OCI-M2 (cell line): ENCODE measurements around the gene CRISP3.
"Not testable (repeated sequence)": the region's sequence is repeated elsewhere in the genome, so short reads cannot be mapped to it uniquely, and the experiment has no call there.

Experiments used
- DNase-seq: peaks from one replicate; lab custom pipeline; 2025; ENCODE audit not compliant: unreplicated experiment; lab: John Stamatoyannopoulos, UW

CRISP3 gene

GRCh38 chr6:49744259-49744658 is at the start of gene CRISP3:
Gene CRISP3 (minus strand): TSS chr6:49744388. CDS start chr6:49744367, 21 bp downstream.
- no peak for DNase-seq

GRCh38 chr6:49790341-49790740 is 46.2 kb upstream of the CRISP3 start:
- DNase-seq, result no peak

- DNase-seq, result no peak
Measured at GRCh38 chr6:49787176-49787575, 43.0 kb upstream of the CRISP3 start, which contains the start of gene PGK2. Gene PGK2 (minus strand): TSS chr6:49787285. CDS start chr6:49787187, 98 bp downstream.

GRCh38 chr6:49784272-49784671 is 40.1 kb upstream of the CRISP3 start:
- DNase-seq, result no peak

- no peak for DNase-seq
Measured at GRCh38 chr6:49782725-49783124, 38.5 kb upstream of the CRISP3 start.

- peak; percentile 96 for DNase-seq
Measured at GRCh38 chr6:49782293-49782692, 38.1 kb upstream of the CRISP3 start.

GRCh38 chr6:49776444-49776843 is 32.3 kb upstream of the CRISP3 start:
- no peak for DNase-seq

- DNase-seq, result no peak
Measured at GRCh38 chr6:49775043-49775442, 30.9 kb upstream of the CRISP3 start.

- DNase-seq, result no peak
Measured at GRCh38 chr6:49772285-49772684, 28.1 kb upstream of the CRISP3 start.

- DNase-seq, result no peak
Measured at GRCh38 chr6:49766762-49767161, 22.6 kb upstream of the CRISP3 start.

GRCh38 chr6:49764571-49765236 is 20.5 kb upstream of the CRISP3 start:
- no peak for DNase-seq

GRCh38 chr6:49743429-49743828 is 759 bp downstream of the CRISP3 start:
- no peak for DNase-seq

- DNase-seq, result no peak
Measured at GRCh38 chr6:49739423-49739822, 4.8 kb downstream of the CRISP3 start.

- DNase-seq, result peak; percentile 33
Measured at GRCh38 chr6:49736017-49736508, 8.1 kb downstream of the CRISP3 start.

- DNase-seq, result no peak
Measured at GRCh38 chr6:49733680-49734079, 10.5 kb downstream of the CRISP3 start.

- DNase-seq, result no peak
Measured at GRCh38 chr6:49732781-49733180, 11.4 kb downstream of the CRISP3 start.

GRCh38 chr6:49730251-49730650 is 13.9 kb downstream of the CRISP3 start:
- no peak for DNase-seq

- DNase-seq, result not testable (repeated sequence)
Measured at GRCh38 chr6:49723917-49724316, 20.3 kb downstream of the CRISP3 start.

GRCh38 chr6:49721297-49721696 is 22.9 kb downstream of the CRISP3 start:
- DNase-seq, result no peak

- no peak for DNase-seq
Measured at GRCh38 chr6:49720372-49720771, 23.8 kb downstream of the CRISP3 start.

- no peak for DNase-seq
Measured at GRCh38 chr6:49713346-49713745, 30.8 kb downstream of the CRISP3 start, which contains the start of gene CRISP2. Gene CRISP2 (minus strand): TSS chr6:49713543. CDS start chr6:49709196, 4,347 bp downstream.

- DNase-seq, result no peak
Measured at GRCh38 chr6:49698478-49698877, 45.7 kb downstream of the CRISP3 start.

GRCh38 chr6:49693512-49693911 is 50.7 kb downstream of the CRISP3 start:
- no peak for DNase-seq
